ENCODE measurements around the gene NEU2. TPM values are rescaled to one million over a fixed set of nuclear protein-coding genes. Genes with fewer than 3 reads are reported as not detected.

The NEU2 gene
- not detected for polyA plus RNA-seq

- no peak within 1 kb of the TSS for H3K4me3 Mint-ChIP-seq
- no peaks in the 10 kb centered on the region for H3K9me3 Mint-ChIP-seq
- H3K27me3 Mint-ChIP-seq: peaks cover 1% of the 10 kb centered on the region
- no peaks in the 10 kb centered on the region for H3K36me3 Mint-ChIP-seq
- H3K27ac Mint-ChIP-seq: no peak within 1 kb of the TSS
- H3K4me1 Mint-ChIP-seq: peaks cover 0 to 8% (median 1%) of the 10 kb centered on the region in 3 donors
Measured at GRCh38 chr2:233032551-233033320, at the start of gene NEU2. TSS of gene NEU2 (plus strand) at chr2:233032672. CDS start at chr2:233032672, 0 bp downstream.

- H3K4me1 Mint-ChIP-seq: peaks cover 0 to 3% (median 0%) of the 10 kb centered on the region in 3 donors
- H3K4me3 Mint-ChIP-seq: no peak overlapping the region
- H3K9me3 Mint-ChIP-seq: peaks cover 2 to 8% (median 7%) of the 10 kb centered on the region in 3 donors
- no peak overlapping the region for H3K27ac Mint-ChIP-seq
- H3K36me3 Mint-ChIP-seq: no peaks in the 10 kb centered on the region
- peaks cover 31% of the 10 kb centered on the region for H3K27me3 Mint-ChIP-seq
Measured at GRCh38 chr2:232982926-232983668, 49.4 kb upstream of the NEU2 start.

- Mint-ChIP-seq H3K27me3 (peaks cover 31% of the 10 kb centered on the region), H3K27ac (no peak overlapping the region)
Measured at GRCh38 chr2:232983669-232984140, 48.8 kb upstream of the NEU2 start.

GRCh38 chr2:232984451-232985207 is 47.8 kb upstream of the NEU2 start:
- peaks cover 0 to 3% (median 0%) of the 10 kb centered on the region in 3 donors for H3K4me1 Mint-ChIP-seq
- H3K27me3 Mint-ChIP-seq: peaks cover 27% of the 10 kb centered on the region
- H3K27ac Mint-ChIP-seq: no peak overlapping the region
- no peak overlapping the region for H3K4me3 Mint-ChIP-seq
- H3K9me3 Mint-ChIP-seq: peaks cover 2 to 8% (median 7%) of the 10 kb centered on the region in 3 donors
- H3K36me3 Mint-ChIP-seq: peaks cover 2% of the 10 kb centered on the region

More at GRCh38 chr2:232983669-232984140, 48.8 kb upstream of the NEU2 start:
- no peaks in the 10 kb centered on the region for H3K36me3 Mint-ChIP-seq
- H3K4me1 Mint-ChIP-seq: peaks cover 0 to 3% (median 0%) of the 10 kb centered on the region in 3 donors
- H3K9me3 Mint-ChIP-seq: peaks cover 2 to 8% (median 7%) of the 10 kb centered on the region in 3 donors
- H3K4me3 Mint-ChIP-seq: no peak overlapping the region

GRCh38 chr2:232986155-232986554 is 46.3 kb upstream of the NEU2 start:
- Mint-ChIP-seq H3K4me3 (no peak overlapping the region), H3K36me3 (peaks cover 2% of the 10 kb centered on the region), H3K27ac (no peak overlapping the region), H3K4me1 (peaks cover 0 to 3% (median 0%) of the 10 kb centered on the region in 3 donors), H3K27me3 (peaks cover 25% of the 10 kb centered on the region), H3K9me3 (peaks cover 2 to 8% (median 7%) of the 10 kb centered on the region in 3 donors)

GRCh38 chr2:232993231-232993821 is 39.1 kb upstream of the NEU2 start:
- Mint-ChIP-seq H3K9me3 (peaks cover 0 to 4% (median 0%) of the 10 kb centered on the region in 3 donors), H3K4me3 (no peak overlapping the region), H3K27me3 (peaks cover 1% of the 10 kb centered on the region), H3K4me1 (no peaks in the 10 kb centered on the region), H3K27ac (no peak overlapping the region), H3K36me3 (peaks cover 2% of the 10 kb centered on the region)

DNA sequence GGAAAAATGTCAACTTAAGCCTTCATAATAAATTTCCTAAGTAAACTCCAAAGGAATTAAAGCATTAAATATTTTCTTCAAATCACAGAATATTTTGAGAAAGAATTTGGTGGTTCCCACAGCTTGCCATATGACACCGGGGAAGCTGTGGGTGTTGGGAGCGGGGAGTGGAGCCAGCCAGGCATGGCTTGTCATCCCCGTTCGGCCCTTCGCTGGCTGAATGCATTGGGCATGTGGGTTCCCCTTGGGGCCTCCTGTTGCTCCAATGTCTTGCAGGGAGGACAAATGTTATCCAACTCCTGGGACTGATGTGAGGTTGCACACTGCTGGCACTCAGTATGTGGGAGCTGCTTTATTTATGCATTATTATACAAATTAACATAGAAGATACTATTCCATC is 38.0 kb upstream of the NEU2 start:
- no peaks in the 10 kb centered on the region for H3K4me1 Mint-ChIP-seq
- peaks cover 1% of the 10 kb centered on the region for H3K27me3 Mint-ChIP-seq
- H3K9me3 Mint-ChIP-seq: peaks cover 0 to 4% (median 0%) of the 10 kb centered on the region in 3 donors
- no peak overlapping the region for H3K4me3 Mint-ChIP-seq
- H3K36me3 Mint-ChIP-seq: no peaks in the 10 kb centered on the region
- no peak overlapping the region for H3K27ac Mint-ChIP-seq

DNA sequence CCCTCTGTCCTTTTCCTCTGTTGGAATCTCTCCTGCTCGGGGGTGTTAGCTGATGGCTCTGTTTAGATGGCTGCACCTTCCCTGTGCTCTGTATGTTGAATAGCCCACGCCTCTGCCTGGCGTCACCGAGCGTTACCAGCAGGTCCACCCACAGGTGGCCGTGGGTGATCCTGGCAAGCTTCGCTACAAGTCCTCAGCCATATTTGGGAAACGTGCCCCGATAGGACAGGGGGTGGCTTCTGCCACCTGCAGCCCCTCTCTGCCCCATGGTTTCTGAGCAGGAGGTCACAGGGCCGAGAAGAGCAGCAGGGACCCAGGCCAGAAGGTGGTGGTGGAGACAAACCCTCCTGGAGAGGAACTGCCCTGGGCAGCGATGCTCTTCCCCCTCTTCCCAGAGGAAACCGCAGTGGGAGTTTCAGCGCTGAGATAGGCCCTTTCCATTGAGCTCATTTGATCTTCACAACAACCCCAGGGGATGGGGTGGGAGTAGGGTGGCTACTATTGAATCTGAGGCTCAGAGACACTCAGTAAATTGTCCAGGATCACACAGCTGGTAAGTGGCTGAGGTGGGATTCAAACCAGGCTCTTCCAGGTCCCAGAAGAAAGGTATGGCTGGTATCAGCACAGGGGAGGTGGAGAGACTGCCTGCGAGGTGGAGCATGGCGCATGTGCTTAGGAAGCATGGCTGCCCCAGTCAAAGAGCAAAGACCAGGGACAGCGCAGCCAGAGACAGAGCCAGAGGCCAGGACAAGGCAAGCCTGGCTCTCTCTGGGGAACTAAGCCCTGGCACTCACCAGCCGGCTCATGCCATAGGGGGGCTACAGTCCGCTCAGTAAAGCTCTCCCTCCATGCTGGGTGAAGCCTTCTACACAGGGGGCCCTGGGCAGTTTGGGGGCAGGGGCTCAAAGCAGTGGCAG is 34.5 kb upstream of the NEU2 start:
- no peak overlapping the region for H3K4me3 Mint-ChIP-seq
- no peaks in the 10 kb centered on the region for H3K4me1 Mint-ChIP-seq
- no peaks in the 10 kb centered on the region for H3K9me3 Mint-ChIP-seq
- H3K27me3 Mint-ChIP-seq: peaks cover 1% of the 10 kb centered on the region
- H3K36me3 Mint-ChIP-seq: peaks cover 1% of the 10 kb centered on the region
- H3K27ac Mint-ChIP-seq: no peak overlapping the region

GRCh38 chr2:232998666-232998985 is 33.8 kb upstream of the NEU2 start:
- H3K27ac Mint-ChIP-seq: no peak overlapping the region
- H3K36me3 Mint-ChIP-seq: peaks cover 1% of the 10 kb centered on the region
- no peak overlapping the region for H3K4me3 Mint-ChIP-seq
- H3K27me3 Mint-ChIP-seq: peaks cover 4% of the 10 kb centered on the region
- H3K9me3 Mint-ChIP-seq: no peaks in the 10 kb centered on the region
- no peaks in the 10 kb centered on the region for H3K4me1 Mint-ChIP-seq

GRCh38 chr2:232999354-232999753 is 33.1 kb upstream of the NEU2 start:
- H3K9me3 Mint-ChIP-seq: no peaks in the 10 kb centered on the region
- no peak overlapping the region for H3K4me3 Mint-ChIP-seq
- H3K27ac Mint-ChIP-seq: no peak overlapping the region
- H3K27me3 Mint-ChIP-seq: peaks cover 4% of the 10 kb centered on the region
- H3K4me1 Mint-ChIP-seq: no peaks in the 10 kb centered on the region
- peaks cover 1% of the 10 kb centered on the region for H3K36me3 Mint-ChIP-seq

- Mint-ChIP-seq H3K36me3 (peaks cover 1% of the 10 kb centered on the region), H3K4me1 (no peaks in the 10 kb centered on the region), H3K4me3 (no peak overlapping the region), H3K27ac (no peak overlapping the region), H3K27me3 (peaks cover 7% of the 10 kb centered on the region), H3K9me3 (no peaks in the 10 kb centered on the region)
Measured at GRCh38 chr2:233000886-233001750, 31.4 kb upstream of the NEU2 start.

- no peaks in the 10 kb centered on the region for H3K4me1 Mint-ChIP-seq
- no peak overlapping the region for H3K4me3 Mint-ChIP-seq
- H3K27ac Mint-ChIP-seq: no peak overlapping the region
- H3K9me3 Mint-ChIP-seq: no peaks in the 10 kb centered on the region
- peaks cover 1% of the 10 kb centered on the region for H3K36me3 Mint-ChIP-seq
- H3K27me3 Mint-ChIP-seq: peaks cover 5% of the 10 kb centered on the region
Measured at GRCh38 chr2:233002829-233003657, 29.4 kb upstream of the NEU2 start.
